ENCODE measurements around the gene UVRAG.

DNA sequence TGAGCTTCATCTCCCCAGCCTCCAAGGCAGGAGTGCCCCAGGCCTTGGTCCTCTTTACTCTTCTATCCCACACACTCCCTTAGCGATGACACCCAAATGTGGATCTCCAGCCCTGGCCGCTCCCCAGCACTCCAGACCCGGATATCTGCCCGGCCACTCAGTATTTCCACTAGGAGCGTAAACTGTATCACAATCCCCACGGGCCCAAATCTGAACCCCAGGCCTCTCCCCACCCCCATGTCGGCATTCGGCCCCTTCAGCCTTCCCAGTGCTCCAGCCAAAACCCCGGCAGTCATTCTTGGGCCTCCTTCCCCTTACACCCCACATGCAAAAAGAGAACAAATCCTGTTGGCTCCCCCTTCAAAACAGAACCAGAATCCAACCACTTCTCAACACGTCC lies 370.5 kb downstream of the UVRAG start:
- TF ChIP-seq, protein P1, sequence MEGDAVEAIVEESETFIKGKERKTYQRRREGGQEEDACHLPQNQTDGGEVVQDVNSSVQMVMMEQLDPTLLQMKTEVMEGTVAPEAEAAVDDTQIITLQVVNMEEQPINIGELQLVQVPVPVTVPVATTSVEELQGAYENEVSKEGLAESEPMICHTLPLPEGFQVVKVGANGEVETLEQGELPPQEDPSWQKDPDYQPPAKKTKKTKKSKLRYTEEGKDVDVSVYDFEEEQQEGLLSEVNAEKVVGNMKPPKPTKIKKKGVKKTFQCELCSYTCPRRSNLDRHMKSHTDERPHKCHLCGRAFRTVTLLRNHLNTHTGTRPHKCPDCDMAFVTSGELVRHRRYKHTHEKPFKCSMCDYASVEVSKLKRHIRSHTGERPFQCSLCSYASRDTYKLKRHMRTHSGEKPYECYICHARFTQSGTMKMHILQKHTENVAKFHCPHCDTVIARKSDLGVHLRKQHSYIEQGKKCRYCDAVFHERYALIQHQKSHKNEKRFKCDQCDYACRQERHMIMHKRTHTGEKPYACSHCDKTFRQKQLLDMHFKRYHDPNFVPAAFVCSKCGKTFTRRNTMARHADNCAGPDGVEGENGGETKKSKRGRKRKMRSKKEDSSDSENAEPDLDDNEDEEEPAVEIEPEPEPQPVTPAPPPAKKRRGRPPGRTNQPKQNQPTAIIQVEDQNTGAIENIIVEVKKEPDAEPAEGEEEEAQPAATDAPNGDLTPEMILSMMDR (IDR thresholded peaks at IDR 0.05) = no peak
- no peak for TF ChIP-seq EP300 (IDR thresholded peaks at IDR 0.05)

All from ovary (tissue), 3 donors.